HEK293 (cell line): Measurements from ENCODE around the gene CEBPB.

Experiments
- CTCF ChIA-PET: fragments of 350-600 bp; formaldehyde crosslinking; extraction: SDS; loops from one replicate; lab custom pipeline; 2021; ENCODE audit warnings: antibody characterized with exemption; lab: Yijun Ruan, JAX
- POLR2A ChIA-PET: fragments of 300-600 bp; formaldehyde crosslinking; extraction: SDS; loops from one replicate; lab custom pipeline; 2020; ENCODE audit warnings: antibody characterized with exemption, inconsistent platforms; lab: Yijun Ruan, JAX
- H3K27ac ChIP-seq: fragments of 200-500 bp; sonication (Bioruptor generic); 2 replicates; pipeline ENCODE4 v1.5.1; 2014; ENCODE audit warnings: low read depth, low read length, control low read depth, inconsistent platforms; ENCODE audit errors: extremely low read depth
- H3K36me3 ChIP-seq, 2 experiments: fragments of 200-500 bp in 1 of 2; sonication (Bioruptor generic) in 1 of 2; 1 replicate in 1 of 2; 2 replicates in 1 of 2; pipeline ENCODE4 v1.5.1; 2014 to 2017; ENCODE audit warnings: inconsistent platforms in 2 of 2, low read length in 2 of 2; ENCODE audit not compliant: control insufficient read depth in 2 of 2, insufficient read depth in 1 of 2
- H3K4me1 ChIP-seq: fragments of 200-500 bp; sonication (Bioruptor generic); 2 replicates; pipeline ENCODE4 v1.5.1; 2014; ENCODE audit warnings: mild to moderate bottlenecking, low read length, inconsistent platforms; ENCODE audit not compliant: control insufficient read depth, insufficient read depth
- H3K4me3 ChIP-seq: 2 replicates; pipeline ENCODE4 v1.5.1; 2011; ENCODE audit warnings: low read depth, mild to moderate bottlenecking, control low read depth, low read length, moderate library complexity
- H3K9me3 ChIP-seq: fragments of 200-500 bp; sonication (Bioruptor generic); 2 replicates; pipeline ENCODE4 v1.5.1; 2014; ENCODE audit warnings: low read depth, low read length, inconsistent platforms; ENCODE audit not compliant: control insufficient read depth, insufficient read depth
- EGR2 ChIP-seq: fragments of 450-650 bp; formaldehyde crosslinking; IDR thresholded peaks from 2 replicates; pipeline ENCODE4 v1.5.1; 2016; ENCODE audit warnings: low read depth, missing biosample characterization, missing genetic modification characterization
- GLIS1 ChIP-seq: fragments of 450-650 bp; formaldehyde crosslinking; IDR thresholded peaks from 2 replicates; pipeline ENCODE4 v1.5.1; 2016; ENCODE audit warnings: missing biosample characterization, missing genetic modification characterization
- GLIS2 ChIP-seq: fragments of 450-650 bp; formaldehyde crosslinking; IDR thresholded peaks from 2 replicates; pipeline ENCODE4 v1.5.1; 2016; ENCODE audit warnings: missing biosample characterization, missing genetic modification characterization
- IKZF3 ChIP-seq: fragments of 450-650 bp; IDR thresholded peaks from 2 replicates; pipeline ENCODE4 v1.5.0; 2018; ENCODE audit warnings: missing biosample characterization, mild to moderate bottlenecking, missing genetic modification characterization, moderate library complexity
- OSR2 ChIP-seq: fragments of 450-650 bp; formaldehyde crosslinking; IDR thresholded peaks from 2 replicates; pipeline ENCODE4 v1.5.1; 2016; ENCODE audit warnings: missing biosample characterization, missing genetic modification characterization
- PATZ1 ChIP-seq: fragments of 450-650 bp; formaldehyde crosslinking; IDR thresholded peaks from 2 replicates; pipeline ENCODE4 v1.5.1; 2016; ENCODE audit warnings: missing biosample characterization, missing genetic modification characterization
- SP7 ChIP-seq: fragments of 450-650 bp; formaldehyde crosslinking; IDR thresholded peaks from 2 replicates; pipeline ENCODE4 v1.5.1; 2016; ENCODE audit warnings: missing biosample characterization, missing genetic modification characterization
- ZBTB17 ChIP-seq: fragments of 450-650 bp; formaldehyde crosslinking; IDR thresholded peaks from 2 replicates; pipeline ENCODE4 v1.5.1; 2016; ENCODE audit warnings: missing biosample characterization, missing genetic modification characterization
- ZBTB20 ChIP-seq: fragments of 450-650 bp; formaldehyde crosslinking; IDR thresholded peaks from 2 replicates; pipeline ENCODE4 v1.5.1; 2016; ENCODE audit warnings: missing biosample characterization, missing genetic modification characterization
- ZBTB48 ChIP-seq: fragments of 450-650 bp; formaldehyde crosslinking; IDR thresholded peaks from 2 replicates; pipeline ENCODE4 v1.5.1; 2016; ENCODE audit warnings: missing biosample characterization, missing genetic modification characterization
- ZFHX2 ChIP-seq: fragments of 450-650 bp; formaldehyde crosslinking; conservative IDR thresholded peaks from 2 replicates; pipeline ENCODE4 v1.5.1; 2016; ENCODE audit warnings: missing biosample characterization, missing genetic modification characterization
- ZIC2 ChIP-seq: fragments of 450-650 bp; formaldehyde crosslinking; IDR thresholded peaks from 2 replicates; pipeline ENCODE4 v1.5.1; 2016; ENCODE audit warnings: missing biosample characterization, missing genetic modification characterization
- ZNF23 ChIP-seq: fragments of 450-650 bp; formaldehyde crosslinking; IDR thresholded peaks from 2 replicates; pipeline ENCODE4 v1.5.1; 2016; ENCODE audit warnings: missing biosample characterization, missing genetic modification characterization, borderline replicate concordance
- ZNF394 ChIP-seq: fragments of 450-650 bp; formaldehyde crosslinking; IDR thresholded peaks from 2 replicates; pipeline ENCODE4 v1.5.1; 2016; ENCODE audit warnings: missing biosample characterization, missing genetic modification characterization, mild to moderate bottlenecking, moderate library complexity, borderline replicate concordance
- ZNF654 ChIP-seq: fragments of 450-650 bp; formaldehyde crosslinking; IDR thresholded peaks from 2 replicates; pipeline ENCODE4 v1.5.1; 2016; ENCODE audit warnings: low read depth, missing biosample characterization, missing genetic modification characterization
- ZNF785 ChIP-seq: fragments of 450-650 bp; formaldehyde crosslinking; IDR thresholded peaks from 2 replicates; pipeline ENCODE4 v1.5.1; 2016; ENCODE audit warnings: missing biosample characterization, missing genetic modification characterization
- TF ChIP-seq, protein P1 (sequence below): fragments of 450-650 bp; formaldehyde crosslinking; IDR thresholded peaks from 2 replicates; pipeline ENCODE4 v1.5.1; 2016; ENCODE audit warnings: missing biosample characterization, missing genetic modification characterization

CEBPB gene

GRCh38 chr20:50151034-50151743, 39.4 kb upstream of the CEBPB start:
- Histone ChIP-seq H3K9me3 (no peaks in the 10 kb centered on the region), H3K36me3 (peaks cover 0 to 54% of the 10 kb centered on the region in 2 experiments; a peak in 2 of 3 replicates), H3K4me3 (no peak overlapping the region), H3K4me1 (peaks cover 4% of the 10 kb centered on the region; the same call in 1 of the 2 replicates), H3K27ac (no peak overlapping the region)
- ChIA-PET POLR2A (interaction anchor here (0.8 to 1.4 kb wide), 2 partner anchors 15 to 32 kb away, joined by 3 to 5 read pairs; no protein-coding TSS in a partner anchor), CTCF (interaction anchor here (0.8 to 3.8 kb wide), 3 partner anchors 18 to 58 kb away, joined by 4 to 44 read pairs (median 11); no protein-coding TSS in a partner anchor)
- TF ChIP-seq GLIS1 (tag by site-specific recombination), result peak; percentile 33
- peak; percentile 53 for TF ChIP-seq ZFHX2 (tag by site-specific recombination)
- TF ChIP-seq EGR2 (tag by site-specific recombination), result peak; percentile 62
- TF ChIP-seq OSR2, result 0 out of 2 replicates have a peak, but pooled peaks have one; percentile 21
- TF ChIP-seq, protein P1, sequence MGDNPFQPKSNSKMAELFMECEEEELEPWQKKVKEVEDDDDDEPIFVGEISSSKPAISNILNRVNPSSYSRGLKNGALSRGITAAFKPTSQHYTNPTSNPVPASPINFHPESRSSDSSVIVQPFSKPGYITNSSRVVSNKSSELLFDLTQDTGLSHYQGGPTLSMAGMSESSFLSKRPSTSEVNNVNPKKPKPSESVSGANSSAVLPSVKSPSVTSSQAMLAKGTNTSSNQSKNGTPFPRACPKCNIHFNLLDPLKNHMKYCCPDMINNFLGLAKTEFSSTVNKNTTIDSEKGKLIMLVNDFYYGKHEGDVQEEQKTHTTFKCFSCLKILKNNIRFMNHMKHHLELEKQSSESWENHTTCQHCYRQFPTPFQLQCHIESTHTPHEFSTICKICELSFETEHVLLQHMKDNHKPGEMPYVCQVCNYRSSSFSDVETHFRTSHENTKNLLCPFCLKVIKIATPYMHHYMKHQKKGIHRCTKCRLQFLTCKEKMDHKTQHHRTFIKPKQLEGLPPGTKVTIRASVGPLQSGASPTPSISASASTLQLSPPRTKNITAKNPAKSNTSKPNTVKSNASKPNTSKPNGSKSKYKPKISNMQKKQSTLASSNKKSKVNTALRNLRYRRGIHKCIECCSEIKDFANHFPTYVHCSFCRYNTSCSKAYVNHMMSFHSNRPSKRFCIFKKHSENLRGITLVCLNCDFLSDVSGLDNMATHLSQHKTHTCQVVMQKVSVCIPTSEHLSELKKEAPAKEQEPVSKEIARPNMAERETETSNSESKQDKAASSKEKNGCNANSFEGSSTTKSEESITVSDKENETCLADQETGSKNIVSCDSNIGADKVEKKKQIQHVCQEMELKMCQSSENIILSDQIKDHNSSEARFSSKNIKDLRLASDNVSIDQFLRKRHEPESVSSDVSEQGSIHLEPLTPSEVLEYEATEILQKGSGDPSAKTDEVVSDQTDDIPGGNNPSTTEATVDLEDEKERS (tag by site-specific recombination), result no peak
- peak; percentile 56 for TF ChIP-seq SP7 (tag by site-specific recombination)
- no peak for TF ChIP-seq ZIC2 (tag by site-specific recombination)

- ChIA-PET CTCF (interaction anchor here (0.7 to 3.8 kb wide), 13 partner anchors 8 to 466 kb away, joined by 3 to 44 read pairs (median 4); no protein-coding TSS in a partner anchor), POLR2A (interaction anchor here (0.6 to 2.5 kb wide), 9 partner anchors 8 to 384 kb away, joined by 3 to 26 read pairs (median 9); no protein-coding TSS in a partner anchor)
- no peaks in the 10 kb centered on the region for H3K9me3 ChIP-seq
- TF ChIP-seq GLIS2 (tag by site-specific recombination), result peak; percentile 19; the same call in 1 of the 2 replicates
- TF ChIP-seq IKZF3 (tag by site-specific recombination), result 0 out of 2 replicates have a peak, but pooled peaks have one; percentile 20
- TF ChIP-seq EGR2 (tag by site-specific recombination), result peak; percentile 38; the same call in 1 of the 2 replicates
- no peak for TF ChIP-seq ZNF785
- TF ChIP-seq PATZ1 (tag by site-specific recombination), result peak; percentile 27
- peak; percentile 34; the same call in 1 of the 2 replicates for TF ChIP-seq ZFHX2 (tag by site-specific recombination)
- TF ChIP-seq ZNF654 (tag by site-specific recombination), result peak; percentile 29
- TF ChIP-seq ZBTB20 (tag by site-specific recombination), result peak; percentile 45
- TF ChIP-seq ZNF394, result no peak
- TF ChIP-seq ZBTB17 (tag by site-specific recombination), result peak; percentile 81
- TF ChIP-seq ZBTB48 (tag by site-specific recombination), result peak; percentile 14; the same call in 1 of the 2 replicates
- TF ChIP-seq ZNF23 (tag by site-specific recombination), result no peak
- peak overlapping the region; percentile 83 for H3K27ac ChIP-seq
- H3K4me3 ChIP-seq, result peak overlapping the region; percentile 83
- H3K36me3 ChIP-seq, result peaks cover 0 to 40% of the 10 kb centered on the region in 2 experiments; a peak in 2 of 3 replicates
- peaks cover 4% of the 10 kb centered on the region; the same call in 1 of the 2 replicates for H3K4me1 ChIP-seq
These were observed 38.1 kb upstream of the CEBPB start for GRCh38 chr20:50152394-50153152.
